ENCODE results near the gene TBCD.
A peak's percentile ranks its signal among the peaks of the same experiment; 100 is the strongest.

The TBCD gene

GRCh38 chr17:82751571-82752370 lies at the start of gene TBCD:
TBCD (plus strand) TSS chr17:82752065; CDS start chr17:82752194, 129 bp downstream.
- DNase-seq (ENCODE audit: extremely low read depth in 1 of 2, low read depth in 1 of 2): peak; percentile 73 to 77

GRCh38 chr17:82702231-82702927 lies 49.5 kb upstream of the TBCD start:
- no peak for DNase-seq (ENCODE audit: extremely low read depth in 1 of 2, low read depth in 1 of 2)

GRCh38 chr17:82703036-82703745 lies 48.7 kb upstream of the TBCD start:
- no peak for DNase-seq (ENCODE audit: extremely low read depth in 1 of 2, low read depth in 1 of 2)

- DNase-seq (ENCODE audit: extremely low read depth in 1 of 2, low read depth in 1 of 2): no peak
Observed at GRCh38 chr17:82703935-82704865, 47.7 kb upstream of the TBCD start.

- DNase-seq (ENCODE audit: extremely low read depth in 1 of 2, low read depth in 1 of 2): no peak
Observed at GRCh38 chr17:82704886-82705285, 47.0 kb upstream of the TBCD start.

- no peak for DNase-seq (ENCODE audit: extremely low read depth in 1 of 2, low read depth in 1 of 2)
Observed at GRCh38 chr17:82705756-82706155, 46.1 kb upstream of the TBCD start.

GRCh38 chr17:82709024-82709675 lies 42.7 kb upstream of the TBCD start:
- DNase-seq (ENCODE audit: extremely low read depth in 1 of 2, low read depth in 1 of 2): no peak

GRCh38 chr17:82709676-82710498 lies 42.0 kb upstream of the TBCD start:
- DNase-seq (ENCODE audit: extremely low read depth in 1 of 2, low read depth in 1 of 2): no peak

- DNase-seq (ENCODE audit: extremely low read depth in 1 of 2, low read depth in 1 of 2): no peak
Observed at GRCh38 chr17:82710499-82711232, 41.2 kb upstream of the TBCD start.

- no peak for DNase-seq (ENCODE audit: extremely low read depth in 1 of 2, low read depth in 1 of 2)
Observed at GRCh38 chr17:82713071-82713723, 38.7 kb upstream of the TBCD start.

- peak; percentile 72 to 93 for DNase-seq (ENCODE audit: extremely low read depth in 1 of 2, low read depth in 1 of 2)
Observed at GRCh38 chr17:82716203-82717010, 35.5 kb upstream of the TBCD start, which contains the start of gene FN3KRP. FN3KRP (plus strand) TSS chr17:82716706; CDS start chr17:82716756, 50 bp downstream.

- no peak for DNase-seq (ENCODE audit: extremely low read depth in 1 of 2, low read depth in 1 of 2)
Observed at GRCh38 chr17:82718986-82719685, 32.7 kb upstream of the TBCD start.

GRCh38 chr17:82720204-82720603 lies 31.7 kb upstream of the TBCD start:
- DNase-seq (ENCODE audit: extremely low read depth in 1 of 2, low read depth in 1 of 2): no peak

- DNase-seq (ENCODE audit: extremely low read depth in 1 of 2, low read depth in 1 of 2): no peak
Observed at GRCh38 chr17:82722341-82723013, 29.4 kb upstream of the TBCD start.

GRCh38 chr17:82723169-82723807 lies 28.6 kb upstream of the TBCD start:
- DNase-seq (ENCODE audit: extremely low read depth in 1 of 2, low read depth in 1 of 2): no peak
